Astrocyte of the spinal cord (primary cell): ENCODE results near the gene HOXC13.

Experiments used
- DNase-seq: peaks from one replicate; pipeline ENCODE4 v3.0.0; 2011; ENCODE audit warnings: low read depth, low spot score
- H3K4me3 ChIP-seq: 2 replicates; pipeline ENCODE4 v1.5.1; 2011; ENCODE audit warnings: low read depth, mild to moderate bottlenecking, low read length, moderate library complexity
- CTCF ChIP-seq: IDR thresholded peaks from 2 replicates; pipeline ENCODE4 v1.5.1; 2012; ENCODE audit warnings: low read depth, mild to moderate bottlenecking, low read length, inconsistent platforms
- in situ Hi-C: cut with HindIII; loops from 2 replicates; pipeline ENCODE4 v1.10.0; 2017; ENCODE audit warnings: low sequenced_read_pairs

The HOXC13 gene

GRCh38 chr12:53954694-53955035, 16.0 kb downstream of the HOXC13 start, which contains the start of gene HOXC12:
TSS of gene HOXC12 (plus strand) at chr12:53954903. CDS start at chr12:53954930, 27 bp downstream.
- TF ChIP-seq CTCF = no peak
- in situ Hi-C loops = no loop called here
- no peak for DNase-seq
- no peak within 1 kb of the TSS for H3K4me3 ChIP-seq

DNA sequence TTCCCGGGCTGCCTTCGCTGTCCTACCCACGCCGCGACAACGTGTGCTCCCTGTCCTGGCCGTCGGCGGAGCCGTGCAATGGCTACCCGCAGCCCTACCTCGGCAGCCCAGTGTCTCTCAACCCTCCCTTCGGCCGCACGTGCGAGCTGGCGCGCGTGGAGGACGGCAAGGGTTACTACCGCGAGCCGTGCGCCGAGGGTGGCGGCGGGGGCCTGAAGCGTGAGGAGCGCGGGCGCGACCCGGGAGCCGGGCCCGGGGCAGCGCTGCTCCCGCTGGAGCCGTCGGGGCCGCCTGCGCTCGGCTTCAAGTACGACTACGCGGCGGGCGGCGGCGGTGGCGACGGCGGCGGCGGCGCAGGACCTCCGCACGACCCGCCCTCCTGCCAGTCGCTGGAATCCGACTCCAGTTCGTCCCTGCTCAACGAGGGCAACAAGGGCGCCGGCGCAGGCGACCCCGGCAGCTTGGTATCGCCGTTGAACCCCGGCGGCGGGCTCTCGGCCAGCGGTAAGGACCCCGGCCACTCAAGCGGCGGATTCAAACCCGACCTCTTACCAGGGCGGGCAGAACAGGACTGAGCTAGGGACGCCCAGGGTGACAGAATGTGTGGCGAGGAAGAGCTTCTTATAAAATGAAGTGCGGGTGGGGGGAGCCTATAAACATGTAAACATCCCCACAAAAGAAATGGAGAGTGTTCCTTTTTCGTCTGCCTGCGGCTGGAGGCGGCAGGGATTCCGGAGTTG, 16.6 kb downstream of the HOXC13 start:
- TF ChIP-seq CTCF = no peak
- no peak for DNase-seq
- in situ Hi-C loops = no loop called here
- no peak overlapping the region for H3K4me3 ChIP-seq

GRCh38 chr12:53955776-53956250, 17.2 kb downstream of the HOXC13 start:
- in situ Hi-C loops = no loop called here
- TF ChIP-seq CTCF = no peak
- no peak for DNase-seq
- no peak overlapping the region for H3K4me3 ChIP-seq

- DNase-seq = no peak
- in situ Hi-C loops = no loop called here
- no peak overlapping the region for H3K4me3 ChIP-seq
- TF ChIP-seq CTCF = no peak
These were observed 17.7 kb downstream of the HOXC13 start for GRCh38 chr12:53956251-53956887.

- TF ChIP-seq CTCF = no peak
- in situ Hi-C loops = no loop called here
- no peak overlapping the region for H3K4me3 ChIP-seq
- DNase-seq = no peak
These were observed 18.4 kb downstream of the HOXC13 start for GRCh38 chr12:53956914-53957536.

GRCh38 chr12:53958128-53958527, 19.5 kb downstream of the HOXC13 start:
- DNase-seq = no peak
- no peak for TF ChIP-seq CTCF
- in situ Hi-C loops = no loop called here
- no peak overlapping the region for H3K4me3 ChIP-seq
